ENCODE measurements around the gene FIG4. TPM values are rescaled to one million over a fixed set of nuclear protein-coding genes. Genes with fewer than 3 reads are reported as not detected.

Gene FIG4
- total RNA-seq, 1 experiment from 2014 or later = 23.1 TPM

DNA sequence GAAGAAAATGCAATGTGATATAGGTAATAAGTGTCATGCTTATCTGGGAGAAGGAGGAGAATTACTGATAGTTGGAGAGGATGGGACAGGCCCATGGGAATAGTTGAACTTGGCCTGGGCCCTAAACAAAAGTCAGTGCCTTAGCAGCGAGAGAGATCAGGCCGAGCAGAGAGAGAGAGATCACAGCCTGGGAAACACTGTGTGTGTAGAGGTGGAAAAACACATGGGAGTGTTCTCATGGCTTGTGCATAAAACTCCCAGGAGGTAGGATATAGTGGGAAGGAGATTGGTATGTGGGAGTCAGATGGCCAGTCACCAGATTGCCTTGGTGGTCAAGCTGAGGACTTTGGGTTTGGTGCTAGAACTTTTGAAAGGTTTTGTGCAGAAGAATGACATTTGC is 47.6 kb downstream of the FIG4 start:
- no peak overlapping the region for H3K4me3 Mint-ChIP-seq
- no CpG with 5 or more reads among the region's 2 CpGs for WGBS (ENCODE audit: extremely low coverage, insufficient read length, low lambda C conversion rate)

More for the DNA sequence above, 47.6 kb downstream of the FIG4 start:
- H2BK120ac ChIP-seq (ENCODE audit: low read depth, low read length, poor library complexity, severe bottlenecking) = no peak overlapping the region
- no peaks in the 10 kb centered on the region for H3K27me3 ChIP-seq (ENCODE audit: insufficient read depth, low read length)
- H3K36me3 Mint-ChIP-seq (ENCODE audit: insufficient read depth in 1 of 3, low read depth in 3 of 3) = peaks cover 7 to 17% (median 11%) of the 10 kb centered on the region in 3 experiments
- no peak overlapping the region for H3K23ac ChIP-seq (ENCODE audit: insufficient read length, low read depth, low read length)
- H4K5ac ChIP-seq (ENCODE audit: insufficient read length, low read depth, low read length) = no peak overlapping the region
- H3K4me2 ChIP-seq (ENCODE audit: insufficient read depth, insufficient read length, low read length) = no peak overlapping the region
- no peak overlapping the region for H2AK5ac ChIP-seq (ENCODE audit: insufficient read length, low read length)
- H2BK15ac ChIP-seq (ENCODE audit: low read depth, low read length) = no peak overlapping the region
- no peaks in the 10 kb centered on the region for H3K9me3 ChIP-seq (ENCODE audit: control insufficient read depth, low read depth, low read length)
- no peak overlapping the region for H4K8ac ChIP-seq (replicated peaks; ENCODE audit: insufficient read length, low read depth, low read length)
- no peak overlapping the region for H3K56ac ChIP-seq (ENCODE audit: insufficient read length, low read depth, low read length)
- no peak overlapping the region for H2BK12ac ChIP-seq (ENCODE audit: insufficient read length, low read depth, low read length)
- no peak overlapping the region for H3K14ac ChIP-seq (ENCODE audit: insufficient read depth, low read length)
- H3T11ph ChIP-seq (ENCODE audit: low read length) = no peak overlapping the region
- H3K4me1 Mint-ChIP-seq = peaks cover 33 to 41% of the 10 kb centered on the region in 2 experiments
- peaks cover 8% of the 10 kb centered on the region; the same call in 1 of the 2 replicates for H3K4me1 ChIP-seq (ENCODE audit: insufficient read depth, low read length)
- DNase-seq = no peak
- no peaks in the 10 kb centered on the region for H3K23me2 ChIP-seq (ENCODE audit: insufficient read length, low read depth, low read length, poor library complexity, severe bottlenecking)
- no peaks in the 10 kb centered on the region for H3K79me1 ChIP-seq (ENCODE audit: insufficient read depth, low read depth, low read length, poor library complexity, severe bottlenecking)
- no peak overlapping the region for H3K18ac ChIP-seq (ENCODE audit: insufficient read length, low read depth, low read length)
- H3K27ac Mint-ChIP-seq = peak overlapping the region in 2 of 3 experiments; percentile 3 to 19; a peak in 4 of 7 replicates
- H4K20me1 ChIP-seq (ENCODE audit: control insufficient read depth, insufficient read depth, insufficient read length) = no peaks in the 10 kb centered on the region
- TF ChIP-seq, protein P1, sequence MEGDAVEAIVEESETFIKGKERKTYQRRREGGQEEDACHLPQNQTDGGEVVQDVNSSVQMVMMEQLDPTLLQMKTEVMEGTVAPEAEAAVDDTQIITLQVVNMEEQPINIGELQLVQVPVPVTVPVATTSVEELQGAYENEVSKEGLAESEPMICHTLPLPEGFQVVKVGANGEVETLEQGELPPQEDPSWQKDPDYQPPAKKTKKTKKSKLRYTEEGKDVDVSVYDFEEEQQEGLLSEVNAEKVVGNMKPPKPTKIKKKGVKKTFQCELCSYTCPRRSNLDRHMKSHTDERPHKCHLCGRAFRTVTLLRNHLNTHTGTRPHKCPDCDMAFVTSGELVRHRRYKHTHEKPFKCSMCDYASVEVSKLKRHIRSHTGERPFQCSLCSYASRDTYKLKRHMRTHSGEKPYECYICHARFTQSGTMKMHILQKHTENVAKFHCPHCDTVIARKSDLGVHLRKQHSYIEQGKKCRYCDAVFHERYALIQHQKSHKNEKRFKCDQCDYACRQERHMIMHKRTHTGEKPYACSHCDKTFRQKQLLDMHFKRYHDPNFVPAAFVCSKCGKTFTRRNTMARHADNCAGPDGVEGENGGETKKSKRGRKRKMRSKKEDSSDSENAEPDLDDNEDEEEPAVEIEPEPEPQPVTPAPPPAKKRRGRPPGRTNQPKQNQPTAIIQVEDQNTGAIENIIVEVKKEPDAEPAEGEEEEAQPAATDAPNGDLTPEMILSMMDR (conservative IDR thresholded peaks at IDR 0.05) = no peak
- no peak overlapping the region for H2AFZ ChIP-seq (ENCODE audit: low read length)
- H3K27me3 Mint-ChIP-seq (ENCODE audit: low read depth) = no peaks in the 10 kb centered on the region
- no peak overlapping the region for H4K91ac ChIP-seq (ENCODE audit: insufficient read length, low read depth, low read length)
- no peak overlapping the region for H3K4ac ChIP-seq (ENCODE audit: low read depth, low read length)
- no peak overlapping the region for H3K27ac ChIP-seq (ENCODE audit: insufficient read length, low read depth, low read length)
- no peaks in the 10 kb centered on the region for H3K9me3 Mint-ChIP-seq
- H2BK20ac ChIP-seq (ENCODE audit: low read depth, low read length, poor library complexity, severe bottlenecking) = no peak overlapping the region
- H3K79me2 ChIP-seq (ENCODE audit: insufficient read depth, low read length) = no peaks in the 10 kb centered on the region
- H2BK5ac ChIP-seq (ENCODE audit: insufficient read length, low read length) = no peak overlapping the region
- no peak overlapping the region for H3K9ac ChIP-seq (ENCODE audit: extremely low read depth, insufficient read length, low read length)
